HepG2 (cell line): ENCODE measurements around the gene SIK2. TPM values are rescaled to one million over a fixed set of nuclear protein-coding genes. Genes with fewer than 3 reads are reported as not detected.
"Not testable (repeated sequence)": the region's sequence is repeated elsewhere in the genome, so short reads cannot be mapped to it uniquely, and the experiment has no call there.

ENCODE experiments used
- ATAC-seq: fragments of 200-7000 bp; cut with Tn5 transposase; 3 replicates; pipeline ENCODE4 v1.9.1; 2020; ENCODE audit warnings: mild to moderate bottlenecking, moderate library complexity
- BruUV-seq: library from RNA; stranded (reverse); fragments of 400-500 nt; replicated peaks from 2 replicates; lab custom pipeline; 2021; lab: Mats Ljungman, UMichigan
- CTCF ChIA-PET: fragments of 300-600 bp; formaldehyde crosslinking; extraction: SDS; loops from one replicate; lab custom pipeline; 2021; ENCODE audit warnings: low total read pairs, inconsistent platforms, low intra/inter-chr PET ratio; lab: Yijun Ruan, JAX
- POLR2A ChIA-PET: fragments of 350-600 bp; sonication (Branson Sonifier 250); formaldehyde crosslinking; loops from one replicate; lab custom pipeline; 2020; ENCODE audit warnings: antibody characterized with exemption, inconsistent platforms; lab: Yijun Ruan, JAX
- DNase-seq: peaks from one replicate; pipeline ENCODE4 v3.0.0-alpha.2; 2015; ENCODE audit warnings: low spot score
- FAIRE-seq: peaks from 3 replicates; lab custom pipeline; 2011; peaks lifted over from hg19 to GRCh38; lab: Jason Lieb, UNC
- H2AFZ ChIP-seq: one replicate; pipeline ENCODE4 v1.6.1; 2011; ENCODE audit warnings: low read length, inconsistent platforms
- H3K27ac ChIP-seq: fragments of 300-600 bp; 3 replicates; pipeline ENCODE4 v1.8.0; 2011; ENCODE audit warnings: mixed run types, mild to moderate bottlenecking, mixed read lengths, low read length, inconsistent platforms; ENCODE audit not compliant: insufficient read depth; ENCODE audit errors: extremely low read length
- H3K27me3 ChIP-seq, 2 experiments: fragments of 200-600 bp in 1 of 2; 2 replicates in 1 of 2; 3 replicates in 1 of 2; pipeline versions ENCODE4 v1.6.0 to v1.8.0; 2011; ENCODE audit warnings: low read length in 2 of 2, mild to moderate bottlenecking in 2 of 2, moderate library complexity in 2 of 2, inconsistent platforms in 1 of 2; ENCODE audit not compliant: insufficient read depth in 2 of 2, control insufficient read depth in 1 of 2
- H3K36me3 ChIP-seq, 2 experiments: fragments of 200-600 bp in 1 of 2; replicated peaks in 1 of 2; 2 replicates in 1 of 2; 3 replicates in 1 of 2; pipeline versions ENCODE4 v1.5.1 to v1.8.0; 2011; ENCODE audit warnings: low read length in 2 of 2, inconsistent platforms in 1 of 2; ENCODE audit not compliant: insufficient read depth in 2 of 2, control insufficient read depth in 1 of 2
- H3K4me1 ChIP-seq: 2 replicates; pipeline ENCODE4 v1.5.1; 2012; ENCODE audit warnings: low read length, inconsistent platforms; ENCODE audit not compliant: insufficient read depth
- H3K4me2 ChIP-seq: 2 replicates; pipeline ENCODE4 v1.6.0; 2011; ENCODE audit warnings: low read depth, low read length, inconsistent platforms
- H3K4me3 ChIP-seq, 3 experiments: fragments of 200-600 bp in 1 of 3; sonication (generic), shearing (Covaris generic) in 1 of 3; replicated peaks in 1 of 3; 2 replicates each; pipeline ENCODE4 v1.5.1; 2011 to 2016; ENCODE audit warnings: low read length in 3 of 3, inconsistent platforms in 2 of 3, low read depth in 2 of 3, mild to moderate bottlenecking in 2 of 3, control low read depth in 1 of 3, mixed read lengths in 1 of 3; ENCODE audit not compliant: insufficient read depth in 1 of 3
- H3K79me2 ChIP-seq: one replicate; pipeline ENCODE4 v1.6.1; 2011; ENCODE audit warnings: low read length, inconsistent platforms; ENCODE audit not compliant: insufficient read depth
- H3K9ac ChIP-seq: 2 replicates; pipeline ENCODE4 v1.6.0; 2011; ENCODE audit warnings: mild to moderate bottlenecking, low read depth, low read length, inconsistent platforms; ENCODE audit not compliant: insufficient read depth
- H3K9me3 ChIP-seq: 2 replicates; pipeline ENCODE4 v1.5.1; 2012; ENCODE audit warnings: mild to moderate bottlenecking, low read length
- H4K20me1 ChIP-seq: 2 replicates; pipeline ENCODE4 v1.6.0; 2011; ENCODE audit warnings: inconsistent platforms, mild to moderate bottlenecking, low read length, moderate library complexity; ENCODE audit not compliant: insufficient read depth
- ATAD3A ChIP-seq: sonication (generic); formaldehyde crosslinking; IDR thresholded peaks from 2 replicates; pipeline ENCODE4 v1.4.0; 2020; ENCODE audit warnings: missing genetic modification reagents
- FOXP4 ChIP-seq: sonication (generic); formaldehyde crosslinking; IDR thresholded peaks from 2 replicates; pipeline ENCODE4 v1.4.0; 2020; ENCODE audit warnings: missing genetic modification reagents
- KDM1A ChIP-seq: IDR thresholded peaks from 2 replicates; pipeline ENCODE4 v1.6.1; 2016; ENCODE audit warnings: missing compliant biosample characterization
- NR2F2 ChIP-seq: IDR thresholded peaks from 2 replicates; pipeline ENCODE4 v1.6.1; 2012; ENCODE audit warnings: low read depth, inconsistent platforms, borderline replicate concordance
- SNAPC2 ChIP-seq: sonication (generic); formaldehyde crosslinking; IDR thresholded peaks from 2 replicates; pipeline ENCODE4 v1.8.1; 2022; ENCODE audit warnings: mild to moderate bottlenecking, missing genetic modification reagents
- ZBTB3 ChIP-seq: sonication (generic); formaldehyde crosslinking; IDR thresholded peaks from 2 replicates; pipeline ENCODE4 v1.4.0; 2020; ENCODE audit warnings: low read depth, mild to moderate bottlenecking, moderate library complexity, missing genetic modification reagents, borderline replicate concordance
- ZFX ChIP-seq: sonication (generic); formaldehyde crosslinking; IDR thresholded peaks from 2 replicates; pipeline ENCODE4 v1.4.0; 2020; ENCODE audit warnings: mild to moderate bottlenecking, low read depth, missing genetic modification reagents, moderate library complexity
- ZNF235 ChIP-seq: sonication (generic); formaldehyde crosslinking; IDR thresholded peaks from 2 replicates; pipeline ENCODE4 v1.8.1; 2023; ENCODE audit warnings: mild to moderate bottlenecking, missing genetic modification reagents, borderline replicate concordance
- ZNF549 ChIP-seq: sonication (generic); formaldehyde crosslinking; IDR thresholded peaks from 2 replicates; pipeline ENCODE4 v1.5.0; 2020; ENCODE audit warnings: missing genetic modification reagents
- ZNF746 ChIP-seq: sonication (generic); formaldehyde crosslinking; IDR thresholded peaks from 2 replicates; pipeline ENCODE4 v1.8.0; 2022; ENCODE audit warnings: mild to moderate bottlenecking, missing genetic modification reagents
- ZNF766 ChIP-seq: sonication (generic); formaldehyde crosslinking; IDR thresholded peaks from 2 replicates; pipeline ENCODE4 v1.5.0; 2020; ENCODE audit warnings: missing genetic modification reagents, borderline replicate concordance
- WGBS: methylation state at CpG from one replicate; pipeline ENCODE4 v1.1.6; 2017; ENCODE audit warnings: low lambda C conversion rate; 5-methylcytosine and 5-hydroxymethylcytosine counted together
- in situ Hi-C: cut with HindIII; loops from 2 replicates; pipeline ENCODE4 v1.10.0; 2017; ENCODE audit warnings: low pct_unique_long_range_greater_than_20kb; ENCODE audit not compliant: extremely low pct_ligation_motif_present
- intact Hi-C: fragments of 100-400 bp; cut with micrococcal nuclease; formaldehyde crosslinking; loops from one replicate; pipeline ENCODE4 v1.10.0; 2022; ENCODE audit not compliant: unreplicated experiment
- polyA plus RNA-seq, 8 experiments: library from polyadenylated mRNA; depleted of rRNA in 3 of 8; stranded (reverse) in 7 of 8; unstranded in 1 of 8; fragments of >200 nt; fragmentation: Illumina TruSeq in 4 of 8; extraction: Trizol in 4 of 8; gene quantifications; 2 replicates each; pipeline versions ENCODE4 v1.2.1 to v1.2.3, GENCODE V29; 2011 to 2016; ENCODE audit warnings: low read depth in 4 of 8, missing spikeins in 1 of 8, mixed read lengths in 1 of 8; ENCODE audit not compliant: insufficient read depth in 1 of 8
- total RNA-seq, 5 experiments: library from RNA; depleted of rRNA; stranded (reverse); fragments of >200 nt; fragmentation: Illumina TruSeq; extraction: Trizol; gene quantifications; 2 replicates each; pipeline ENCODE4 v1.2.3, GENCODE V29; 2016; ENCODE audit warnings: low read depth in 1 of 5
- TF ChIP-seq, protein P1 (sequence below): sonication (generic); formaldehyde crosslinking; IDR thresholded peaks from 2 replicates; pipeline ENCODE4 v1.4.0; 2020; ENCODE audit warnings: mild to moderate bottlenecking, missing genetic modification reagents

SIK2 gene
- total and polyA plus RNA-seq, 2 of the 13 experiments (the other 11 are each of a cell fraction or from before 2014, with no cell fraction given), result 8.1 to 15.4 TPM

DNA sequence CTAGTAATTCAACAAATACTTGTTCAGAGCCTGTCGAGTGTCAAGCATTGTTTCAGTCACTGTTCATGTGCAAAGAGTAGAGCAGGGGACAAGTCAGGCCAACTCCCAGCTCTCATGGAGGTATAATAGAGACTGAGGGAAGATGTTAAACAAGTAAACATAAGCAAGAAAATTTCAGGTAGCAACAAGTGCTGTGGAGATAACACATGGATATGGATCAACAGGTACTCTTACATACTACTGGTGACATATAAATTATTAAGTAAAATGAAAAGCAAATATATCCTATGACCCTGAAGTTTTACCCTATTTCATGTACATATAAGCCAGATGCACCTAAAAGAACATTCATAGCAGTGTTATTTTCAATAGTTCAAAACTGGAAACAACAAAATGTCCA lies 42.7 kb downstream of the SIK2 start (continued):
- TF ChIP-seq ZBTB3 (CRISPR knock-in tag) (no peak), ZFX (no peak), ZNF746 (CRISPR knock-in tag) (no peak), ZNF549 (CRISPR knock-in tag) (no peak)

DNA sequence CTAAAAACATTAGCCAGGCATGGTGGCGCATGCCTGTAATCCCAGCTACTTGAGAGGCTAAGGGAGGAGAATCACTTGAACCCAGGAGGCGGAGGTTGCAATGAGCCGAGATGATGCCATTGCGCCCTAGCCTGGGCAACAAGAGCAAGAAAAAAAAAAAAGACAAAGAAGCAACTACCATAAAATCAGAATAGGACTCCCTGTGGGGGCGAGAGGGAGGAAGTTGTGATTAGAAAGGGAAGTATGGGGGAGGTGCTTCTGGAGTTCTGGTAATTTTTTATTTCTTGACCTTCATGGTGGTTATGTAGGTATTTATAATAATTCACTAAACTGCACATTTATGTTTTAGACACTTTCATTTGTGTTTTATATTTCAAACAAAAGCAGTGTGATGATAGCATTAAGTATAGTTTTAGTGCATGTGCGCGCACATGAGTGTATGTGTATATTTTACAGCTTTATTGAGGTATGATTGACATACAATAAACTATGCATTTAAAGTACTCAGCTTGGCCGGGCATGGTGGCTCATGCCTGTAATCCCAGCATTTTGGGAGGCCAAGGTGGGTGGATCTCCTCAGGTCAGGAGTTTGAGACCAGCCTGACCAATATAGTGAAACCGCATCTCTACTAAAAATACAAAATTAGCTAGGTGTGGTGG lies 43.5 kb downstream of the SIK2 start:
- H4K20me1 ChIP-seq, result 0 out of 2 replicates have a peak, but pooled peaks cover 3% of the 10 kb centered on the region
- H3K4me1 ChIP-seq, result no peaks in the 10 kb centered on the region
- no peak overlapping the region for H3K4me3 ChIP-seq
- no peaks in the 10 kb centered on the region for H3K9me3 ChIP-seq
- in situ Hi-C loops, result no loop called here
- ChIA-PET POLR2A (no interaction called here), CTCF (no interaction called here)
- no peak overlapping the region for H2AFZ ChIP-seq
- ATAC-seq (no peak), DNase-seq (no peak), FAIRE-seq (no peak)
- BruUV-seq, result no TSS peak
- WGBS, result 97% methylated on average over 9 of the region's 9 CpGs
- no peak overlapping the region for H3K4me2 ChIP-seq
- no peak overlapping the region for H3K27ac ChIP-seq
- H3K27me3 ChIP-seq, result no peaks in the 10 kb centered on the region
- H3K36me3 ChIP-seq, result peaks cover 1 to 16% of the 10 kb centered on the region in 2 experiments; a peak in 3 of 5 replicates
- H3K9ac ChIP-seq, result no peak overlapping the region
- intact Hi-C loops, result no loop called here
- H3K79me2 ChIP-seq, result no peaks in the 10 kb centered on the region
- TF ChIP-seq, protein P1, sequence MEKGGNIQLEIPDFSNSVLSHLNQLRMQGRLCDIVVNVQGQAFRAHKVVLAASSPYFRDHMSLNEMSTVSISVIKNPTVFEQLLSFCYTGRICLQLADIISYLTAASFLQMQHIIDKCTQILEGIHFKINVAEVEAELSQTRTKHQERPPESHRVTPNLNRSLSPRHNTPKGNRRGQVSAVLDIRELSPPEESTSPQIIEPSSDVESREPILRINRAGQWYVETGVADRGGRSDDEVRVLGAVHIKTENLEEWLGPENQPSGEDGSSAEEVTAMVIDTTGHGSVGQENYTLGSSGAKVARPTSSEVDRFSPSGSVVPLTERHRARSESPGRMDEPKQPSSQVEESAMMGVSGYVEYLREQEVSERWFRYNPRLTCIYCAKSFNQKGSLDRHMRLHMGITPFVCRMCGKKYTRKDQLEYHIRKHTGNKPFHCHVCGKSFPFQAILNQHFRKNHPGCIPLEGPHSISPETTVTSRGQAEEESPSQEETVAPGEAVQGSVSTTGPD, result no peak
- TF ChIP-seq FOXP4 (CRISPR knock-in tag) (no peak), ZNF766 (CRISPR knock-in tag) (no peak), ATAD3A (CRISPR knock-in tag) (no peak), ZNF235 (CRISPR knock-in tag) (no peak), KDM1A (CRISPR knock-in tag) (no peak), NR2F2 (no peak), SNAPC2 (CRISPR knock-in tag) (no peak)

DNA sequence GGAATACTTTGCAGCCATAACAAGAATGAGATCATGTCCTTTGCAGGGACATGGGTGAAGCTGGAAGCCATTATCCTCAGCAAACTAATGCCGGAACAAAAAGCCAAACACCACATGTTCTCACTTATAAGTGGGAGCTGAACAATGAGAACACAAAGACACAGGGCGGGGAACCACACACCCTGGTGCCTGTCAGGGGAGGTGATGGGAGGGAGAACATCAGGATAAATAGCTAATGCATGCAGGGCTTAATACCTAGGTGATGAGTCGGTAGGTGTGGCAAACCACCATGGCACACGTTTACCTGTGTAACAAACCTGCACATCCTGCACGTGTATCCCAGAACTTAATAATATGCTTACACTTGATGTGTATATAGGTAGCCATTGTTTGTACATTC lies 49.1 kb downstream of the SIK2 start:
- intact Hi-C loops, H3K9ac ChIP-seq, in situ Hi-C loops, H4K20me1 ChIP-seq, H3K4me2 ChIP-seq, H3K4me1 ChIP-seq, ATAC-seq, H3K9me3 ChIP-seq, BruUV-seq, H2AFZ ChIP-seq, H3K27me3 ChIP-seq, CTCF ChIA-PET, H3K4me3 ChIP-seq, DNase-seq, POLR2A ChIA-PET, H3K36me3 ChIP-seq, H3K79me2 ChIP-seq, H3K27ac ChIP-seq, FAIRE-seq: not testable (repeated sequence)
- 97% methylated on average over 5 of the region's 5 CpGs for WGBS
